Peyer's patch (tissue), 4 donors: ENCODE data around the gene HP1BP3. TPM values are rescaled to one million over a fixed set of nuclear protein-coding genes. Genes with fewer than 3 reads are reported as not detected.

Source experiments
- DNase-seq, 3 donors: peaks; one replicate each; pipeline ENCODE4 v3.0.0-alpha.2; 2017 to 2019
- H3K27ac ChIP-seq, 4 donors: fragments of 200-600 bp; sonication (generic); one replicate each; pipeline ENCODE4 v1.5.1; 2016 to 2019
- H3K27me3 ChIP-seq, 2 donors: fragments of 200-600 bp; sonication (generic); one replicate each; pipeline ENCODE4 v1.5.1; 2019
- H3K36me3 ChIP-seq, 3 donors: fragments of 200-600 bp; sonication (generic); one replicate each; pipeline ENCODE4 v1.5.1; 2016 to 2019
- H3K4me1 ChIP-seq, 4 donors: fragments of 200-600 bp; sonication (generic); one replicate each; pipeline ENCODE4 v1.5.1; 2016 to 2019
- H3K4me3 ChIP-seq, 4 donors: fragments of 200-600 bp; sonication (generic); 1 replicate in 3 of 4; 2 replicates in 1 of 4; pipeline ENCODE4 v1.5.1; 2016 to 2019; ENCODE audit warnings: mild to moderate bottlenecking in 1 of 4
- H3K9me3 ChIP-seq, 4 donors: fragments of 200-600 bp; sonication (generic); one replicate each; pipeline ENCODE4 v1.5.1; 2016 to 2019; ENCODE audit warnings: mild to moderate bottlenecking in 1 of 4
- CTCF ChIP-seq, 6 experiments: fragments of 450-650 bp in 4 of 6; fragments of 200-600 bp in 2 of 6; sonication (generic) in 1 of 6; IDR thresholded peaks; one replicate each; pipeline ENCODE4 v1.5.1; 2017 to 2019; ENCODE audit warnings: antibody characterized with exemption in 6 of 6, mild to moderate bottlenecking in 3 of 6, moderate library complexity in 1 of 6
- POLR2A ChIP-seq, 2 donors: fragments of 450-650 bp; IDR thresholded peaks; one replicate each; pipeline ENCODE4 v1.5.1; 2017; ENCODE audit warnings: antibody characterized with exemption in 2 of 2, mild to moderate bottlenecking in 2 of 2, moderate library complexity in 2 of 2
- total RNA-seq, 4 donors: library from RNA; depleted of rRNA; stranded (reverse); fragments of >200 nt; gene quantifications; one replicate each; pipeline ENCODE4 v1.1.0, GENCODE V29; 2016

Gene HP1BP3
- total RNA-seq, result 1,000 to 10,000 TPM in 1 of 4 donors, 100 to 1,000 TPM in 3; 259 to 1,144 (median 287) TPM

- H3K27me3 ChIP-seq, result no peaks in the 10 kb centered on the region
- TF ChIP-seq CTCF (IDR thresholded peaks at IDR 0.05) (no peak), POLR2A (IDR thresholded peaks at IDR 0.05) (peak; percentile 7 to 48)
- peak within 1 kb of the TSS; percentile 78 to 96 (median 83) for H3K4me3 ChIP-seq
- DNase-seq, result peak; percentile 76 to 90 (median 90)
- no peaks in the 10 kb centered on the region for H3K9me3 ChIP-seq
- H3K4me1 ChIP-seq, result peaks cover 3 to 20% (median 6%) of the 10 kb centered on the region in 4 donors
- no peaks in the 10 kb centered on the region for H3K36me3 ChIP-seq
- H3K27ac ChIP-seq, result peak within 1 kb of the TSS; percentile 93 to 99 (median 98)
Measured at GRCh38 chr1:20787029-20787839, at the start of gene HP1BP3. Gene HP1BP3, minus strand, starts transcription at chr1:20787307. Its CDS starts 6,867 bp downstream, at chr1:20780440.

- DNase-seq, result no peak
- H3K36me3 ChIP-seq, result peaks cover 0 to 21% (median 0%) of the 10 kb centered on the region in 3 donors
- TF ChIP-seq CTCF (IDR thresholded peaks at IDR 0.05), result no peak
- H3K4me3 ChIP-seq, result no peak overlapping the region
- no peaks in the 10 kb centered on the region for H3K4me1 ChIP-seq
- no peaks in the 10 kb centered on the region for H3K9me3 ChIP-seq
- no peaks in the 10 kb centered on the region for H3K27me3 ChIP-seq
- no peak overlapping the region for H3K27ac ChIP-seq
Measured at GRCh38 chr1:20836230-20836629, 49.1 kb upstream of the HP1BP3 start.

- TF ChIP-seq POLR2A (IDR thresholded peaks at IDR 0.05), result no peak
- TF ChIP-seq CTCF (IDR thresholded peaks at IDR 0.05), result no peak
- Histone ChIP-seq H3K27ac (no peak overlapping the region), H3K4me3 (no peak overlapping the region), H3K27me3 (no peaks in the 10 kb centered on the region), H3K36me3 (peaks cover 0 to 15% (median 0%) of the 10 kb centered on the region in 3 donors), H3K9me3 (no peaks in the 10 kb centered on the region), H3K4me1 (no peaks in the 10 kb centered on the region)
- no peak for DNase-seq
Measured at GRCh38 chr1:20834780-20835179, 47.7 kb upstream of the HP1BP3 start.

GRCh38 chr1:20834192-20834591 is 47.1 kb upstream of the HP1BP3 start:
- Histone ChIP-seq H3K27me3 (no peaks in the 10 kb centered on the region), H3K36me3 (peaks cover 0 to 11% (median 0%) of the 10 kb centered on the region in 3 donors), H3K4me3 (no peak overlapping the region), H3K9me3 (no peaks in the 10 kb centered on the region), H3K27ac (no peak overlapping the region), H3K4me1 (no peaks in the 10 kb centered on the region)
- no peak for TF ChIP-seq POLR2A (IDR thresholded peaks at IDR 0.05)
- no peak for TF ChIP-seq CTCF (IDR thresholded peaks at IDR 0.05)
- no peak for DNase-seq

- DNase-seq, result no peak
- Histone ChIP-seq H3K27ac (no peak overlapping the region), H3K27me3 (no peaks in the 10 kb centered on the region), H3K4me1 (no peaks in the 10 kb centered on the region), H3K9me3 (no peaks in the 10 kb centered on the region), H3K36me3 (peaks cover 0 to 20% (median 0%) of the 10 kb centered on the region in 3 donors), H3K4me3 (no peak overlapping the region)
- TF ChIP-seq CTCF (IDR thresholded peaks at IDR 0.05) (no peak), POLR2A (IDR thresholded peaks at IDR 0.05) (no peak)
Measured at GRCh38 chr1:20830378-20830777, 43.3 kb upstream of the HP1BP3 start.
